Natural killer cell (primary cell): Measurements from ENCODE around the gene ELMO3. TPM values are rescaled to one million over a fixed set of nuclear protein-coding genes. Genes with fewer than 3 reads are reported as not detected.

Source experiments
- ATAC-seq, 3 donors: fragments of 150-1000 bp in 2 of 3; fragments of 200-7000 bp in 1 of 3; cut with Tn5 transposase; 1 replicate in 1 of 3; 2 replicates in 2 of 3; pipeline ENCODE4 v1.10.0; 2021; ENCODE audit warnings: mild to moderate bottlenecking in 2 of 3, moderate library complexity in 2 of 3
- DNase-seq, 2 donors: peaks; one replicate each; pipeline versions ENCODE4 v3.0.0 to v3.0.0-alpha.2; 2013 to 2021; ENCODE audit warnings: mixed read lengths in 1 of 2
- H3K27ac ChIP-seq: one replicate; pipeline ENCODE4 v1.5.1; 2013; ENCODE audit warnings: mild to moderate bottlenecking, low read length
- H3K27me3 ChIP-seq: one replicate; pipeline ENCODE4 v1.6.1; 2013; ENCODE audit warnings: low read length; ENCODE audit not compliant: control insufficient read depth, insufficient read depth
- H3K36me3 ChIP-seq: one replicate; pipeline ENCODE4 v1.6.1; 2013; ENCODE audit warnings: low read length; ENCODE audit not compliant: control insufficient read depth, insufficient read depth
- H3K4me1 ChIP-seq: one replicate; pipeline ENCODE4 v1.6.1; 2013; ENCODE audit warnings: low read length; ENCODE audit not compliant: control insufficient read depth, insufficient read depth
- H3K4me3 ChIP-seq: one replicate; pipeline ENCODE4 v1.5.1; 2013; ENCODE audit warnings: low read length
- H3K9me3 ChIP-seq: one replicate; pipeline ENCODE4 v1.6.1; 2013; ENCODE audit warnings: low read length; ENCODE audit not compliant: control insufficient read depth, insufficient read depth
- H3K27ac Mint-ChIP-seq, 2 donors: one replicate each; pipeline ENCODE4 v1.8.0; 2022; ENCODE audit warnings: mild to moderate bottlenecking in 2 of 2, mixed read lengths in 2 of 2, moderate library complexity in 1 of 2
- H3K27me3 Mint-ChIP-seq, 2 donors: one replicate each; pipeline ENCODE4 v1.8.0; 2022; ENCODE audit warnings: low read depth in 2 of 2, mixed read lengths in 2 of 2
- H3K36me3 Mint-ChIP-seq: one replicate; pipeline ENCODE4 v1.8.0; 2022; ENCODE audit warnings: mixed read lengths
- H3K4me1 Mint-ChIP-seq, 2 donors: one replicate each; pipeline ENCODE4 v1.8.0; 2022; ENCODE audit warnings: mixed read lengths in 2 of 2
- H3K4me3 Mint-ChIP-seq: one replicate; pipeline ENCODE4 v1.8.0; 2022; ENCODE audit warnings: mild to moderate bottlenecking, moderate library complexity, mixed read lengths
- H3K9me3 Mint-ChIP-seq, 2 donors: one replicate each; pipeline ENCODE4 v1.8.0; 2022; ENCODE audit warnings: mixed read lengths in 2 of 2
- CTCF ChIP-seq: fragments of 200-600 bp; IDR thresholded peaks from one replicate; pipeline ENCODE4 v1.8.0; 2022; ENCODE audit warnings: antibody characterized with exemption
- WGBS: methylation state at CpG from one replicate; pipeline ENCODE4 v1.1.7; 2013; ENCODE audit warnings: missing lambda C conversion rate; ENCODE audit not compliant: insufficient coverage; 5-methylcytosine and 5-hydroxymethylcytosine counted together
- intact Hi-C: fragments of 100-400 bp; cut with micrococcal nuclease; formaldehyde crosslinking; loops from one replicate; pipeline ENCODE4 v1.14.2; 2022
- total RNA-seq, 4 donors: library from RNA; stranded (reverse); fragments of 120-200 nt in 1 of 4; gene quantifications; one replicate each; pipeline versions ENCODE4 v1.2.3 to v1.2.4, GENCODE V29; 2013 to 2022

The ELMO3 gene
- total RNA-seq, 3 donors from 2014 or later (not counting 1 experiment from before 2014, with no cell fraction given), result 1.9 to 3.3 (median 2.3) TPM

GRCh38 chr16:67180166-67180565 is 18.8 kb upstream of the ELMO3 start:
- no peaks in the 10 kb centered on the region for H3K9me3 ChIP-seq
- H3K27me3 ChIP-seq, result no peaks in the 10 kb centered on the region
- intact Hi-C loops, result no loop called here
- ATAC-seq (no peak), DNase-seq (no peak)
- 94% methylated on average over 16 of the region's 16 CpGs for WGBS
- peaks cover 32% of the 10 kb centered on the region for H3K4me1 ChIP-seq
- peaks cover 8 to 30% of the 10 kb centered on the region in 2 donors for H3K4me1 Mint-ChIP-seq
- H3K27ac ChIP-seq, result no peak overlapping the region
- no peaks in the 10 kb centered on the region for H3K36me3 ChIP-seq
- peaks cover 0 to 4% of the 10 kb centered on the region in 2 donors for H3K27me3 Mint-ChIP-seq
- no peak overlapping the region for H3K4me3 ChIP-seq
- H3K4me3 Mint-ChIP-seq, result no peak overlapping the region
- H3K27ac Mint-ChIP-seq, result no peak overlapping the region
- TF ChIP-seq CTCF, result no peak
- H3K9me3 Mint-ChIP-seq, result no peaks in the 10 kb centered on the region
- H3K36me3 Mint-ChIP-seq, result no peaks in the 10 kb centered on the region

- Mint-ChIP-seq H3K36me3 (no peaks in the 10 kb centered on the region), H3K4me3 (no peak overlapping the region), H3K27ac (no peak overlapping the region), H3K27me3 (peaks cover 0 to 8% of the 10 kb centered on the region in 2 donors), H3K9me3 (no peaks in the 10 kb centered on the region), H3K4me1 (peaks cover 13 to 27% of the 10 kb centered on the region in 2 donors)
- intact Hi-C loops, result no loop called here
- WGBS, result 99% methylated on average over 2 of the region's 2 CpGs
- ATAC-seq, result no peak
- Histone ChIP-seq H3K4me1 (peaks cover 37% of the 10 kb centered on the region), H3K27me3 (peaks cover 1% of the 10 kb centered on the region), H3K4me3 (no peak overlapping the region), H3K27ac (no peak overlapping the region), H3K36me3 (no peaks in the 10 kb centered on the region), H3K9me3 (no peaks in the 10 kb centered on the region)
- DNase-seq, result no peak
- no peak for TF ChIP-seq CTCF
Observed at GRCh38 chr16:67181346-67181745, 17.6 kb upstream of the ELMO3 start.

GRCh38 chr16:67182288-67182687 is 16.6 kb upstream of the ELMO3 start:
- H3K9me3 Mint-ChIP-seq, result no peaks in the 10 kb centered on the region
- ATAC-seq, result no peak
- H3K27ac Mint-ChIP-seq, result no peak overlapping the region
- peaks cover 2% of the 10 kb centered on the region for H3K27me3 ChIP-seq
- no peaks in the 10 kb centered on the region for H3K36me3 Mint-ChIP-seq
- H3K4me1 ChIP-seq, result peaks cover 37% of the 10 kb centered on the region
- DNase-seq, result no peak
- H3K4me3 ChIP-seq, result no peak overlapping the region
- H3K27me3 Mint-ChIP-seq, result peaks cover 0 to 8% of the 10 kb centered on the region in 2 donors
- no peak overlapping the region for H3K27ac ChIP-seq
- no peak for TF ChIP-seq CTCF
- intact Hi-C loops, result loop anchor here (2.0 kb wide), 1 partner anchor 65 kb away; the partner anchor contains the start of gene FHOD1
- H3K9me3 ChIP-seq, result no peaks in the 10 kb centered on the region
- WGBS, result 83% methylated on average over 2 of the region's 2 CpGs
- no peaks in the 10 kb centered on the region for H3K36me3 ChIP-seq
- peaks cover 13 to 26% of the 10 kb centered on the region in 2 donors for H3K4me1 Mint-ChIP-seq
- H3K4me3 Mint-ChIP-seq, result no peak overlapping the region

GRCh38 chr16:67183284-67183626 is 15.7 kb upstream of the ELMO3 start:
- DNase-seq (no peak), ATAC-seq (no peak)
- H3K9me3 Mint-ChIP-seq, result no peaks in the 10 kb centered on the region
- no peak overlapping the region for H3K4me3 Mint-ChIP-seq
- no peaks in the 10 kb centered on the region for H3K9me3 ChIP-seq
- no peak for TF ChIP-seq CTCF
- peaks cover 29% of the 10 kb centered on the region for H3K4me1 ChIP-seq
- H3K27ac ChIP-seq, result peak overlapping the region; percentile 79
- H3K4me3 ChIP-seq, result peak overlapping the region; percentile 63
- 15% methylated on average over 9 of the region's 11 CpGs for WGBS
- peaks cover 8 to 19% of the 10 kb centered on the region in 2 donors for H3K4me1 Mint-ChIP-seq
- no peaks in the 10 kb centered on the region for H3K36me3 ChIP-seq
- intact Hi-C loops, result loop anchor here (1.0 to 2.0 kb wide), 3 partner anchors 9 to 64 kb away; partner anchors contain the start of genes E2F4, FBXL8, FHOD1 and TRADD
- H3K27me3 ChIP-seq, result peaks cover 2% of the 10 kb centered on the region
- no peaks in the 10 kb centered on the region for H3K36me3 Mint-ChIP-seq
- no peak overlapping the region for H3K27ac Mint-ChIP-seq
- H3K27me3 Mint-ChIP-seq, result peaks cover 0 to 8% of the 10 kb centered on the region in 2 donors
